Measurements from ENCODE around the gene CHD2. TPM values are rescaled to one million over a fixed set of nuclear protein-coding genes. Genes with fewer than 3 reads are reported as not detected.
A peak's percentile ranks its signal among the peaks of the same experiment; 100 is the strongest.

Gene CHD2
- total RNA-seq, 1 experiment from 2014 or later = 63.3 TPM

GRCh38 chr15:93058128-93058527 is 158.0 kb downstream of the CHD2 start:
- Mint-ChIP-seq H3K4me1 (peaks cover 65 to 67% of the 10 kb centered on the region in 2 experiments), H3K4me3 (no peak overlapping the region; a peak in 1 of 5 replicates), H3K36me3 (ENCODE audit: insufficient read depth in 1 of 3, low read depth in 3 of 3) (peaks cover 33 to 73% (median 49%) of the 10 kb centered on the region in 3 experiments), H3K27ac (peak overlapping the region; percentile 86 to 95 (median 93)), H3K27me3 (ENCODE audit: low read depth) (no peaks in the 10 kb centered on the region), H3K9me3 (no peaks in the 10 kb centered on the region)
- H3K4me1 ChIP-seq (ENCODE audit: insufficient read depth, low read length) = peaks cover 14% of the 10 kb centered on the region; the same call in 1 of the 2 replicates
- no peak overlapping the region for H3K18ac ChIP-seq (ENCODE audit: insufficient read length, low read depth, low read length)
- H2BK120ac ChIP-seq (ENCODE audit: low read depth, low read length, poor library complexity, severe bottlenecking) = no peak overlapping the region
- no peaks in the 10 kb centered on the region for H3K27me3 ChIP-seq (ENCODE audit: insufficient read depth, low read length)
- H2AK5ac ChIP-seq (ENCODE audit: insufficient read length, low read length) = no peak overlapping the region
- H3K9ac ChIP-seq (ENCODE audit: extremely low read depth, insufficient read length, low read length) = no peak overlapping the region
- H2BK15ac ChIP-seq (ENCODE audit: low read depth, low read length) = no peak overlapping the region
- no peak overlapping the region for H3K27ac ChIP-seq (ENCODE audit: insufficient read length, low read depth, low read length)
- no peaks in the 10 kb centered on the region for H3K23me2 ChIP-seq (ENCODE audit: insufficient read length, low read depth, low read length, poor library complexity, severe bottlenecking)
- no peak overlapping the region for H2BK12ac ChIP-seq (ENCODE audit: insufficient read length, low read depth, low read length)
- H2BK20ac ChIP-seq (ENCODE audit: low read depth, low read length, poor library complexity, severe bottlenecking) = no peak overlapping the region
- H4K8ac ChIP-seq (replicated peaks; ENCODE audit: insufficient read length, low read depth, low read length) = no peak overlapping the region
- H4K20me1 ChIP-seq (ENCODE audit: control insufficient read depth, insufficient read depth, insufficient read length) = no peaks in the 10 kb centered on the region
- no peaks in the 10 kb centered on the region for H3K9me3 ChIP-seq (ENCODE audit: control insufficient read depth, low read depth, low read length)
- H3K56ac ChIP-seq (ENCODE audit: insufficient read length, low read depth, low read length) = no peak overlapping the region
- TF ChIP-seq, protein P1, sequence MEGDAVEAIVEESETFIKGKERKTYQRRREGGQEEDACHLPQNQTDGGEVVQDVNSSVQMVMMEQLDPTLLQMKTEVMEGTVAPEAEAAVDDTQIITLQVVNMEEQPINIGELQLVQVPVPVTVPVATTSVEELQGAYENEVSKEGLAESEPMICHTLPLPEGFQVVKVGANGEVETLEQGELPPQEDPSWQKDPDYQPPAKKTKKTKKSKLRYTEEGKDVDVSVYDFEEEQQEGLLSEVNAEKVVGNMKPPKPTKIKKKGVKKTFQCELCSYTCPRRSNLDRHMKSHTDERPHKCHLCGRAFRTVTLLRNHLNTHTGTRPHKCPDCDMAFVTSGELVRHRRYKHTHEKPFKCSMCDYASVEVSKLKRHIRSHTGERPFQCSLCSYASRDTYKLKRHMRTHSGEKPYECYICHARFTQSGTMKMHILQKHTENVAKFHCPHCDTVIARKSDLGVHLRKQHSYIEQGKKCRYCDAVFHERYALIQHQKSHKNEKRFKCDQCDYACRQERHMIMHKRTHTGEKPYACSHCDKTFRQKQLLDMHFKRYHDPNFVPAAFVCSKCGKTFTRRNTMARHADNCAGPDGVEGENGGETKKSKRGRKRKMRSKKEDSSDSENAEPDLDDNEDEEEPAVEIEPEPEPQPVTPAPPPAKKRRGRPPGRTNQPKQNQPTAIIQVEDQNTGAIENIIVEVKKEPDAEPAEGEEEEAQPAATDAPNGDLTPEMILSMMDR (conservative IDR thresholded peaks at IDR 0.05) = no peak
- no peak overlapping the region for H3K14ac ChIP-seq (ENCODE audit: insufficient read depth, low read length)
- no peak overlapping the region for H3K4ac ChIP-seq (ENCODE audit: low read depth, low read length)
- no peak overlapping the region for H3K4me2 ChIP-seq (ENCODE audit: insufficient read depth, insufficient read length, low read length)
- H3K23ac ChIP-seq (ENCODE audit: insufficient read length, low read depth, low read length) = no peak overlapping the region
- H4K91ac ChIP-seq (ENCODE audit: insufficient read length, low read depth, low read length) = no peak overlapping the region
- no peak overlapping the region for H2AFZ ChIP-seq (ENCODE audit: low read length)
- H2BK5ac ChIP-seq (ENCODE audit: insufficient read length, low read length) = no peak overlapping the region
- peaks cover 21% of the 10 kb centered on the region for H3K79me1 ChIP-seq (ENCODE audit: insufficient read depth, low read depth, low read length, poor library complexity, severe bottlenecking)
- no peak for DNase-seq
- H3K79me2 ChIP-seq (ENCODE audit: insufficient read depth, low read length) = peaks cover 26% of the 10 kb centered on the region; the same call in 1 of the 2 replicates
- H4K5ac ChIP-seq (ENCODE audit: insufficient read length, low read depth, low read length) = no peak overlapping the region
- no CpG with 5 or more reads among the region's 8 CpGs for WGBS (ENCODE audit: extremely low coverage, insufficient read length, low lambda C conversion rate)
- no peak overlapping the region for H3T11ph ChIP-seq (ENCODE audit: low read length)

All from H9 (cell line).